Measurements from ENCODE around the gene CFAP74. TPM values are rescaled to one million over a fixed set of nuclear protein-coding genes. Genes with fewer than 3 reads are reported as not detected.
A peak's percentile ranks its signal among the peaks of the same experiment; 100 is the strongest.

CFAP74 gene
- total RNA-seq, 3 donors from 2014 or later (not counting 1 experiment from before 2014, with no cell fraction given): not detected

- Mint-ChIP-seq H3K4me3 (peak overlapping the region; percentile 80), H3K4me1 (peaks cover 77 to 80% of the 10 kb centered on the region in 2 donors), H3K36me3 (no peaks in the 10 kb centered on the region), H3K27ac (peak overlapping the region; percentile 77 to 82), H3K9me3 (no peaks in the 10 kb centered on the region), H3K27me3 (ENCODE audit: low read depth in 2 of 2) (no peaks in the 10 kb centered on the region)
- DNase-seq (no peak), ATAC-seq (peak in 2 of 3 donors; percentile 21 to 40)
- Histone ChIP-seq H3K36me3 (ENCODE audit: control insufficient read depth, insufficient read depth, low read length) (peaks cover 18% of the 10 kb centered on the region), H3K27me3 (ENCODE audit: control insufficient read depth, insufficient read depth, low read length) (no peaks in the 10 kb centered on the region), H3K27ac (ENCODE audit: low read length) (no peak overlapping the region), H3K4me1 (ENCODE audit: control insufficient read depth, insufficient read depth, low read length) (peaks cover 79% of the 10 kb centered on the region), H3K9me3 (ENCODE audit: control insufficient read depth, insufficient read depth, low read length) (no peaks in the 10 kb centered on the region), H3K4me3 (ENCODE audit: low read length) (no peak overlapping the region)
- TF ChIP-seq, protein P1, sequence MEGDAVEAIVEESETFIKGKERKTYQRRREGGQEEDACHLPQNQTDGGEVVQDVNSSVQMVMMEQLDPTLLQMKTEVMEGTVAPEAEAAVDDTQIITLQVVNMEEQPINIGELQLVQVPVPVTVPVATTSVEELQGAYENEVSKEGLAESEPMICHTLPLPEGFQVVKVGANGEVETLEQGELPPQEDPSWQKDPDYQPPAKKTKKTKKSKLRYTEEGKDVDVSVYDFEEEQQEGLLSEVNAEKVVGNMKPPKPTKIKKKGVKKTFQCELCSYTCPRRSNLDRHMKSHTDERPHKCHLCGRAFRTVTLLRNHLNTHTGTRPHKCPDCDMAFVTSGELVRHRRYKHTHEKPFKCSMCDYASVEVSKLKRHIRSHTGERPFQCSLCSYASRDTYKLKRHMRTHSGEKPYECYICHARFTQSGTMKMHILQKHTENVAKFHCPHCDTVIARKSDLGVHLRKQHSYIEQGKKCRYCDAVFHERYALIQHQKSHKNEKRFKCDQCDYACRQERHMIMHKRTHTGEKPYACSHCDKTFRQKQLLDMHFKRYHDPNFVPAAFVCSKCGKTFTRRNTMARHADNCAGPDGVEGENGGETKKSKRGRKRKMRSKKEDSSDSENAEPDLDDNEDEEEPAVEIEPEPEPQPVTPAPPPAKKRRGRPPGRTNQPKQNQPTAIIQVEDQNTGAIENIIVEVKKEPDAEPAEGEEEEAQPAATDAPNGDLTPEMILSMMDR (IDR thresholded peaks at IDR 0.05): no peak
- intact Hi-C loops (cut with micrococcal nuclease): no loop called here
- WGBS (ENCODE audit: insufficient coverage): 22% methylated on average over 1 of the region's 1 CpG
Observed at GRCh38 chr1:1875932-1876331, 127.7 kb downstream of the CFAP74 start.

- Mint-ChIP-seq H3K36me3 (no peaks in the 10 kb centered on the region), H3K27me3 (ENCODE audit: low read depth in 2 of 2) (no peaks in the 10 kb centered on the region), H3K4me3 (no peak overlapping the region), H3K4me1 (peaks cover 82 to 83% of the 10 kb centered on the region in 2 donors), H3K9me3 (no peaks in the 10 kb centered on the region), H3K27ac (peak overlapping the region; percentile 77 to 82)
- Histone ChIP-seq H3K9me3 (ENCODE audit: control insufficient read depth, insufficient read depth, low read length) (no peaks in the 10 kb centered on the region), H3K27ac (ENCODE audit: low read length) (no peak overlapping the region), H3K4me1 (ENCODE audit: control insufficient read depth, insufficient read depth, low read length) (peaks cover 71% of the 10 kb centered on the region), H3K4me3 (ENCODE audit: low read length) (no peak overlapping the region), H3K36me3 (ENCODE audit: control insufficient read depth, insufficient read depth, low read length) (peaks cover 18% of the 10 kb centered on the region), H3K27me3 (ENCODE audit: control insufficient read depth, insufficient read depth, low read length) (no peaks in the 10 kb centered on the region)
- ATAC-seq (no peak), DNase-seq (no peak)
- intact Hi-C loops (cut with micrococcal nuclease): no loop called here
- TF ChIP-seq, protein P1 (IDR thresholded peaks at IDR 0.05): no peak
- WGBS (ENCODE audit: insufficient coverage): 92% methylated on average over 7 of the region's 7 CpGs
Observed at GRCh38 chr1:1874901-1875300, 128.7 kb downstream of the CFAP74 start.

DNA sequence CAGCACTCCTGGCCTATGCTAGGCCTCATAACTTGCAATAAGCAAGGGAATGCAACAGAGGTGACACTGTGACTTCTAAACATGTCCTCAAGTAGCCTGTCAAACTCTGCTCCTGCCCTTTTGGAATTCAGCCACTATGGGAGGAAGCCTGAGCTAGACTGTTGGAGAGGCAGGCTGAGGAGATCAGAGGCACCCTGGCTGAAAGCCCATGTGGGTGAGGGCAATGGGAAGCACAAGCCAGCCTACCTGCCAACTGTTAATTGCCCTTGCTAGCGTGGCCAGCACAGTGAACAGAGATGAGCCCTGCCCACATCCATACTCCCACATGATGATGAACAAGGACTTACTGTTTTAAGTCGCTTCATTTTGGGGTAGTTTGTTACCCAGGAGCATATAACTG is 130.4 kb downstream of the CFAP74 start:
- H3K27me3 Mint-ChIP-seq (ENCODE audit: low read depth in 2 of 2): no peaks in the 10 kb centered on the region
- Histone ChIP-seq H3K27me3 (ENCODE audit: control insufficient read depth, insufficient read depth, low read length) (no peaks in the 10 kb centered on the region), H3K4me3 (ENCODE audit: low read length) (no peak overlapping the region), H3K36me3 (ENCODE audit: control insufficient read depth, insufficient read depth, low read length) (peaks cover 11% of the 10 kb centered on the region), H3K4me1 (ENCODE audit: control insufficient read depth, insufficient read depth, low read length) (peaks cover 61% of the 10 kb centered on the region), H3K9me3 (ENCODE audit: control insufficient read depth, insufficient read depth, low read length) (no peaks in the 10 kb centered on the region), H3K27ac (ENCODE audit: low read length) (no peak overlapping the region)
- TF ChIP-seq, protein P1 (IDR thresholded peaks at IDR 0.05): no peak
- H3K4me1 Mint-ChIP-seq: peaks cover 78 to 80% of the 10 kb centered on the region in 2 donors
- DNase-seq (no peak), ATAC-seq (no peak)
- 91% methylated on average over 2 of the region's 2 CpGs for WGBS (ENCODE audit: insufficient coverage)
- intact Hi-C loops (cut with micrococcal nuclease): no loop called here
- H3K27ac Mint-ChIP-seq: peak overlapping the region; percentile 50 to 83
- no peaks in the 10 kb centered on the region for H3K36me3 Mint-ChIP-seq
- no peaks in the 10 kb centered on the region for H3K9me3 Mint-ChIP-seq
- peak overlapping the region; percentile 51 for H3K4me3 Mint-ChIP-seq

DNA sequence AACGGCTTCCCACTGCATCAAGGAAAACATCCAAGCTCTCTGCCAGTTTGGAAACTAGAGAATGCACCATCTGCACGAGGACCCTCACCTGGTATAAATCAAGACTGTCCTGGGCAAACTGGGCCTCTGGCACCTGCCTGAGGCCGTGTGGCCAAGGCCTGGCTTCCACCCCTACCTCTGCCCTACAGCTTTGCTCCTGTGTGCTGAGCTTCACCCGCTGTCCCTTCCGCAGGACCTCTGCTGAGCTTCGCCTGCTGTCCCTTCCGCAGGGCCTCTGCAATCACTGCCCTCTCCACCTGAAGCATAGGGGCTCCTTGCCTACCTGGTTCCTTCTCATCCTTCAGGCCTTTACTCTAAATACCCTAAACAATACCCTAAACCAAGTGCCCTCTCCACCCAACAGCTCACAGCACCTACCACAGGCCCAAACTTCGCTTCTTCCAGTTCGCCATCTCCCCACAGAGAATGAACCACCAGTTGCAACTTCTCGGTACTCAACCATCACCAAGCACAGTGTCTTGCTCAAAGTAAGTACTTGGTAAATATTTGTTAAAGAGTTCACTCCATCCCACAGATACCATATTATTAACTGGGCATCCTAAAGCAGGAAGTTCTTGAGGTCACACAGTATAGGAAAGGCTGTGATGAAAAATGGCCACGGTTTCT is 131.1 kb downstream of the CFAP74 start:
- Mint-ChIP-seq H3K36me3 (no peaks in the 10 kb centered on the region), H3K27me3 (ENCODE audit: low read depth in 2 of 2) (no peaks in the 10 kb centered on the region), H3K9me3 (no peaks in the 10 kb centered on the region), H3K27ac (peak overlapping the region; percentile 50 to 83), H3K4me3 (peak overlapping the region; percentile 51), H3K4me1 (peaks cover 77 to 79% of the 10 kb centered on the region in 2 donors)
- ATAC-seq (no peak), DNase-seq (no peak)
- Histone ChIP-seq H3K36me3 (ENCODE audit: control insufficient read depth, insufficient read depth, low read length) (peaks cover 11% of the 10 kb centered on the region), H3K27me3 (ENCODE audit: control insufficient read depth, insufficient read depth, low read length) (no peaks in the 10 kb centered on the region), H3K4me1 (ENCODE audit: control insufficient read depth, insufficient read depth, low read length) (peaks cover 58% of the 10 kb centered on the region), H3K4me3 (ENCODE audit: low read length) (no peak overlapping the region), H3K27ac (ENCODE audit: low read length) (no peak overlapping the region), H3K9me3 (ENCODE audit: control insufficient read depth, insufficient read depth, low read length) (no peaks in the 10 kb centered on the region)
- TF ChIP-seq, protein P1 (IDR thresholded peaks at IDR 0.05): no peak
- intact Hi-C loops (cut with micrococcal nuclease): no loop called here
- WGBS (ENCODE audit: insufficient coverage): 87% methylated on average over 10 of the region's 11 CpGs
